A673 (cell line): ENCODE data around the gene FZD7. TPM values are rescaled to one million over a fixed set of nuclear protein-coding genes. Genes with fewer than 3 reads are reported as not detected.

Experiments
- BruUV-seq: library from RNA; stranded (reverse); fragments of 400-500 nt; replicated peaks from 2 replicates; lab custom pipeline; 2021; lab: Mats Ljungman, UMichigan
- CTCF ChIA-PET: fragments of 300-600 bp; sonication (Branson Sonifier 250); formaldehyde crosslinking; loops from one replicate; lab custom pipeline; 2022; ENCODE audit warnings: antibody characterized with exemption; lab: Charles Lee
- POLR2A ChIA-PET: fragments of 300-600 bp; sonication (Branson Sonifier 250); formaldehyde crosslinking; loops from one replicate; lab custom pipeline; 2022; ENCODE audit warnings: antibody characterized with exemption; ENCODE audit not compliant: low non-redundant PET; lab: Charles Lee
- DNase-seq: peaks from one replicate; pipeline ENCODE4 v3.0.0-alpha.2; 2015; ENCODE audit warnings: low spot score
- H3K27ac ChIP-seq: fragments of 200-600 bp; sonication (generic); 2 replicates; pipeline ENCODE4 v1.5.1; 2016; ENCODE audit warnings: mixed run types, low read depth, mild to moderate bottlenecking, mixed read lengths, antibody characterized with exemption, low read length; ENCODE audit not compliant: poor library complexity, severe bottlenecking
- H3K27me3 ChIP-seq: fragments of 200-600 bp; sonication (generic); replicated peaks from 2 replicates; pipeline ENCODE4 v1.6.1; 2017; ENCODE audit warnings: mixed run types, low read depth, mild to moderate bottlenecking, mixed read lengths, antibody characterized with exemption, low read length; ENCODE audit not compliant: insufficient read depth, poor library complexity
- H3K36me3 ChIP-seq: fragments of 200-600 bp; sonication (generic); 2 replicates; pipeline ENCODE4 v1.6.1; 2016; ENCODE audit warnings: mixed run types, mild to moderate bottlenecking, mixed read lengths, antibody characterized with exemption, low read length; ENCODE audit not compliant: insufficient read depth, poor library complexity, severe bottlenecking
- H3K4me1 ChIP-seq: fragments of 200-600 bp; sonication (generic); 2 replicates; pipeline ENCODE4 v1.6.1; 2017; ENCODE audit warnings: mixed run types, mild to moderate bottlenecking, mixed read lengths, antibody characterized with exemption, low read length; ENCODE audit not compliant: insufficient read depth, poor library complexity, severe bottlenecking
- H3K4me3 ChIP-seq: fragments of 200-600 bp; sonication (generic); 2 replicates; pipeline ENCODE4 v1.5.1; 2016; ENCODE audit warnings: low read depth, mixed run types, mild to moderate bottlenecking, mixed read lengths, low read length; ENCODE audit not compliant: poor library complexity, severe bottlenecking
- H3K9me3 ChIP-seq: fragments of 200-600 bp; sonication (generic); 2 replicates; pipeline ENCODE4 v1.6.1; 2016; ENCODE audit warnings: mixed run types, low read depth, mild to moderate bottlenecking, mixed read lengths, antibody characterized with exemption, low read length; ENCODE audit not compliant: poor library complexity, severe bottlenecking
- EZH2 ChIP-seq: fragments of 200-600 bp; sonication (generic); IDR thresholded peaks from 2 replicates; pipeline ENCODE4 v1.6.1; 2017; ENCODE audit warnings: borderline replicate concordance, low read depth, mild to moderate bottlenecking, mixed read lengths, antibody characterized with exemption, low read length; ENCODE audit not compliant: poor library complexity, severe bottlenecking
- intact Hi-C: fragments of 100-400 bp; cut with micrococcal nuclease; formaldehyde crosslinking; loops from one replicate; pipeline ENCODE4 v1.10.0; 2022; ENCODE audit not compliant: unreplicated experiment
- total RNA-seq: library from RNA; stranded (reverse); gene quantifications from 2 replicates; pipeline ENCODE4 v1.2.3, GENCODE V29; 2021
- TF ChIP-seq, protein P1 (sequence below): fragments of 300-800, 200-600 bp; sonication (generic); conservative IDR thresholded peaks from 2 replicates; pipeline ENCODE4 v1.5.1; 2017; ENCODE audit warnings: low read depth, mild to moderate bottlenecking, antibody characterized with exemption, low read length, moderate library complexity, mixed read lengths

Gene FZD7
- total RNA-seq, 1 experiment from 2014 or later, result 14.1 TPM

DNA sequence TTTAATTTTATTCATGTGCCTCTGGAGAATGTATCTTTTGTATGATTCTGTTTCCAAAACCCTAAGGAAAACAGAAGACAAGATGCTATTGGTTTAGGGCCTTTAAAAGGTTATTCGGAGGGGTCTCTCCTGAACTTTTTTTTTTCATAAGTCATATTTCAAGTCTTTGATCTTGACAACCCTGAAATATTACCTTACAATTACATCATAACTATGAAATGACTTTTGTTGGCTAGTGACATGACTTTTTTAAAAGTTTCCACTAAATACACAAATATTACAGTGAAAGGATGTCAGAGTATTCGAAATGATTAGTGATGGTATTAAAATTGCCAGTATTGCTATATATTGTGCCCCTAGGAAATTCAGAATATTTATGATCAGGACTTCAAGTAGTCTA, 31.8 kb upstream of the FZD7 start:
- H3K9me3 ChIP-seq, result no peaks in the 10 kb centered on the region
- H3K27ac ChIP-seq, result no peak overlapping the region
- H3K4me1 ChIP-seq, result no peaks in the 10 kb centered on the region
- TF ChIP-seq, protein P1, sequence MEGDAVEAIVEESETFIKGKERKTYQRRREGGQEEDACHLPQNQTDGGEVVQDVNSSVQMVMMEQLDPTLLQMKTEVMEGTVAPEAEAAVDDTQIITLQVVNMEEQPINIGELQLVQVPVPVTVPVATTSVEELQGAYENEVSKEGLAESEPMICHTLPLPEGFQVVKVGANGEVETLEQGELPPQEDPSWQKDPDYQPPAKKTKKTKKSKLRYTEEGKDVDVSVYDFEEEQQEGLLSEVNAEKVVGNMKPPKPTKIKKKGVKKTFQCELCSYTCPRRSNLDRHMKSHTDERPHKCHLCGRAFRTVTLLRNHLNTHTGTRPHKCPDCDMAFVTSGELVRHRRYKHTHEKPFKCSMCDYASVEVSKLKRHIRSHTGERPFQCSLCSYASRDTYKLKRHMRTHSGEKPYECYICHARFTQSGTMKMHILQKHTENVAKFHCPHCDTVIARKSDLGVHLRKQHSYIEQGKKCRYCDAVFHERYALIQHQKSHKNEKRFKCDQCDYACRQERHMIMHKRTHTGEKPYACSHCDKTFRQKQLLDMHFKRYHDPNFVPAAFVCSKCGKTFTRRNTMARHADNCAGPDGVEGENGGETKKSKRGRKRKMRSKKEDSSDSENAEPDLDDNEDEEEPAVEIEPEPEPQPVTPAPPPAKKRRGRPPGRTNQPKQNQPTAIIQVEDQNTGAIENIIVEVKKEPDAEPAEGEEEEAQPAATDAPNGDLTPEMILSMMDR, result no peak
- no peak for TF ChIP-seq EZH2
- ChIA-PET CTCF (no interaction called here), POLR2A (no interaction called here)
- DNase-seq, result no peak
- no TSS peak for BruUV-seq
- H3K36me3 ChIP-seq, result no peaks in the 10 kb centered on the region
- intact Hi-C loops, result no loop called here
- H3K4me3 ChIP-seq, result no peak overlapping the region
- H3K27me3 ChIP-seq, result no peaks in the 10 kb centered on the region

DNA sequence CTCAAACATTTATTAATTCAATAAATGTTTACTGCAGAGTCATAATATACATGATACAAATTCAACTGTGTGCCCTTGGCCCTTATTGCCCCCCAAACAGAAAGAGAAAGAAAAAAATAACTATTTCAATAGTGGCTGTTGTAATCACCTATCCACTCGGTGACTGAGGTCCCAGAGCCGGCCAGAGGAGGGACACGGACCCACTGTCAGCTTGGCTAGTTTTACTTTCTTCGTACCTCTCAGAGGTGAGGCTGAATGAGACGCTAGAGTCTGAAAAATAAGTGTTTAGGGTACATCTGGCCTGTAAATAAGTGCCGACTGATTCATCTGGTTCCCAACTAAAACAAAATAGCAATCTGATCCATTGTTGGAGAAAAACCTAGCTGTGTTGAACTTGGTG, 31.3 kb upstream of the FZD7 start:
- no peak overlapping the region for H3K27ac ChIP-seq
- no peak for DNase-seq
- ChIA-PET CTCF (no interaction called here), POLR2A (no interaction called here)
- intact Hi-C loops, result no loop called here
- no peaks in the 10 kb centered on the region for H3K27me3 ChIP-seq
- TF ChIP-seq EZH2, result no peak
- TF ChIP-seq, protein P1, result no peak
- no TSS peak for BruUV-seq
- no peak overlapping the region for H3K4me3 ChIP-seq
- no peaks in the 10 kb centered on the region for H3K9me3 ChIP-seq
- H3K36me3 ChIP-seq, result no peaks in the 10 kb centered on the region
- no peaks in the 10 kb centered on the region for H3K4me1 ChIP-seq

DNA sequence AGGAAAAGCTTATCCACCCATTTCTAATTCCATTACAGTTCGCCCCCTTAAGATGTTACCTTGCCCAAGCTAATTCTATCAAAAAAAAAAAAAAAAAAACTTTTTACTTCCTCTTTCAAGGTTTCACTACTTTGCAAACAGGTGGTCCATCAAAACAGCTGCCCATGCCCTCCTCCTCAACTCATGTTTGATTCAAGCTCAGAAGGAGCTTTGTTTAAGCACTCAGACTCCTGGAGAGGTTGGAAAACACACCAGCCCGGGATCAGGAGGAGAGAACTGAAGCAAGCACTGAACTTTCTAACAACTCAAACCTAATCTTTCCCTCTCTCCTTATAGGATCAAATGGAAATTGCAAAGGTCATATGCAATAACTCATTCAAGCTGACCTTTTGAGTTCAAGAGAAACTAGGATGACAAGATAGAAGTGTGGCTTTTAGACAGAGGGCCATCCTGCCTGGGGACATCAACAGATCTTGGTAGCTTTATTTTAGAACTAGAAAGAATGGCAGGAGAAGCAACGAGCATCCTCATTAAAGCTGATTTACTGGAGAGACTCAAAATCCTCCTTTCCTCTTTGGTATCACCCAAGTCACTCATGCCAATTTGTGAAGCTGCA, 28.3 kb upstream of the FZD7 start:
- intact Hi-C loops, result no loop called here
- no peaks in the 10 kb centered on the region for H3K4me1 ChIP-seq
- no peak overlapping the region for H3K4me3 ChIP-seq
- TF ChIP-seq, protein P1, result no peak
- no peak for TF ChIP-seq EZH2
- H3K9me3 ChIP-seq, result no peaks in the 10 kb centered on the region
- H3K27me3 ChIP-seq, result no peaks in the 10 kb centered on the region
- no peak overlapping the region for H3K27ac ChIP-seq
- ChIA-PET POLR2A (no interaction called here), CTCF (no interaction called here)
- BruUV-seq, result no TSS peak
- no peak for DNase-seq
- no peaks in the 10 kb centered on the region for H3K36me3 ChIP-seq
